ENCODE measurements around the gene FANCE. TPM values are rescaled to one million over a fixed set of nuclear protein-coding genes. Genes with fewer than 3 reads are reported as not detected.

FANCE gene
- total RNA-seq, 3 donors from 2014 or later = 9.7 to 12.6 (median 10.8) TPM

GRCh38 chr6:35441205-35441604 lies 10.9 kb upstream of the FANCE start:
- TF ChIP-seq POLR2A (IDR thresholded peaks at IDR 0.05) (no peak), POLR2AphosphoS5 (IDR thresholded peaks at IDR 0.05) (no peak), CTCF (IDR thresholded peaks at IDR 0.05) (no peak)
- H3K4me1 ChIP-seq = no peaks in the 10 kb centered on the region
- no peaks in the 10 kb centered on the region for H3K36me3 ChIP-seq
- H3K9me3 ChIP-seq = no peaks in the 10 kb centered on the region
- no peak overlapping the region for H3K4me3 ChIP-seq
- intact Hi-C loops (cut with DNase I; ENCODE audit: low total_unique reads) = no loop called here
- DNase-seq (ENCODE audit: low spot score in 2 of 2) = no peak
- H3K27ac ChIP-seq = no peak overlapping the region
- H3K27me3 ChIP-seq = no peaks in the 10 kb centered on the region

- Histone ChIP-seq H3K4me3 (no peak overlapping the region), H3K27me3 (no peaks in the 10 kb centered on the region), H3K27ac (no peak overlapping the region), H3K9me3 (no peaks in the 10 kb centered on the region), H3K36me3 (no peaks in the 10 kb centered on the region), H3K4me1 (no peaks in the 10 kb centered on the region)
- TF ChIP-seq POLR2A (IDR thresholded peaks at IDR 0.05) (no peak), CTCF (IDR thresholded peaks at IDR 0.05) (no peak), POLR2AphosphoS5 (IDR thresholded peaks at IDR 0.05) (no peak)
- no peak for DNase-seq (ENCODE audit: low spot score in 2 of 2)
- intact Hi-C loops (cut with DNase I; ENCODE audit: low total_unique reads) = no loop called here
These were observed 10.5 kb upstream of the FANCE start for GRCh38 chr6:35441642-35442041.

- no peak overlapping the region for H3K27ac ChIP-seq
- no peaks in the 10 kb centered on the region for H3K36me3 ChIP-seq
- no peaks in the 10 kb centered on the region for H3K27me3 ChIP-seq
- DNase-seq (ENCODE audit: low spot score in 2 of 2) = no peak
- H3K4me3 ChIP-seq = no peak overlapping the region
- no peak for TF ChIP-seq POLR2A (IDR thresholded peaks at IDR 0.05)
- TF ChIP-seq CTCF (IDR thresholded peaks at IDR 0.05) = no peak
- no peak for TF ChIP-seq POLR2AphosphoS5 (IDR thresholded peaks at IDR 0.05)
- H3K4me1 ChIP-seq = no peaks in the 10 kb centered on the region
- H3K9me3 ChIP-seq = no peaks in the 10 kb centered on the region
- intact Hi-C loops (cut with DNase I; ENCODE audit: low total_unique reads) = no loop called here
These were observed 9.4 kb upstream of the FANCE start for GRCh38 chr6:35442693-35443092.

- intact Hi-C loops (cut with DNase I; ENCODE audit: low total_unique reads) = no loop called here
- Histone ChIP-seq H3K27ac (no peak overlapping the region), H3K9me3 (no peaks in the 10 kb centered on the region), H3K4me1 (no peaks in the 10 kb centered on the region), H3K27me3 (no peaks in the 10 kb centered on the region), H3K4me3 (no peak overlapping the region), H3K36me3 (no peaks in the 10 kb centered on the region)
- DNase-seq (ENCODE audit: low spot score in 2 of 2) = no peak
- no peak for TF ChIP-seq POLR2AphosphoS5 (IDR thresholded peaks at IDR 0.05)
- TF ChIP-seq CTCF (IDR thresholded peaks at IDR 0.05) = no peak
These were observed 8.7 kb upstream of the FANCE start for GRCh38 chr6:35443341-35444030.

GRCh38 chr6:35445691-35446090 lies 6.4 kb upstream of the FANCE start:
- intact Hi-C loops (cut with DNase I; ENCODE audit: low total_unique reads) = no loop called here
- H3K27me3 ChIP-seq = no peaks in the 10 kb centered on the region

More at GRCh38 chr6:35445691-35446090, 6.4 kb upstream of the FANCE start:
- DNase-seq (ENCODE audit: low spot score in 2 of 2) = no peak
- no peak overlapping the region for H3K27ac ChIP-seq
- no peak overlapping the region for H3K4me3 ChIP-seq
- TF ChIP-seq POLR2A (IDR thresholded peaks at IDR 0.05) (no peak), CTCF (IDR thresholded peaks at IDR 0.05) (no peak), POLR2AphosphoS5 (IDR thresholded peaks at IDR 0.05) (no peak)
- H3K9me3 ChIP-seq = no peaks in the 10 kb centered on the region
- no peaks in the 10 kb centered on the region for H3K4me1 ChIP-seq
- H3K36me3 ChIP-seq = no peaks in the 10 kb centered on the region
